Measurements from ENCODE around the gene GPN1. TPM values are rescaled to one million over a fixed set of nuclear protein-coding genes. Genes with fewer than 3 reads are reported as not detected.

GPN1 gene
- total and polyA plus RNA-seq, 2 of the 8 experiments (the other 6 are each of a cell fraction or from before 2014, with no cell fraction given) = 38.7 to 43.5 TPM

GRCh38 chr2:27653397-27653796, 24.5 kb downstream of the GPN1 start (continued):
- TF ChIP-seq TAF1 (IDR thresholded peaks at IDR 0.05; ENCODE audit: low read depth, low read length) (no peak), POLR2A (IDR thresholded peaks at IDR 0.05; ENCODE audit: control extremely low read depth in 1 of 2, low read depth in 2 of 2, low read length in 2 of 2) (no peak), TEAD4 (IDR thresholded peaks at IDR 0.05; ENCODE audit: low read depth, low read length) (no peak), RNF2 (IDR thresholded peaks at IDR 0.05; ENCODE audit: borderline replicate concordance, low read depth, low read length, missing control alignments, poor library complexity, severe bottlenecking) (no peak), GTF2F1 (IDR thresholded peaks at IDR 0.05; ENCODE audit: borderline replicate concordance, low read depth, low read length) (no peak)
